Effector memory CD4-positive, alpha-beta T cell (primary cell): Measurements from ENCODE around the gene MAP3K4.

ENCODE experiments used
- DNase-seq, 3 donors: peaks; one replicate each; pipeline ENCODE4 v3.0.0-alpha.2; 2020
- H3K27ac ChIP-seq: 2 replicates; pipeline ENCODE4 v1.7.0; 2013; ENCODE audit warnings: mild to moderate bottlenecking, low read length, moderate library complexity; ENCODE audit not compliant: insufficient read depth, poor library complexity, severe bottlenecking
- H3K27me3 ChIP-seq: replicated peaks from 2 replicates; pipeline ENCODE4 v1.7.0; 2013; ENCODE audit warnings: mild to moderate bottlenecking, low read length; ENCODE audit not compliant: insufficient read depth, control insufficient read depth, poor library complexity, severe bottlenecking
- H3K36me3 ChIP-seq: 2 replicates; pipeline ENCODE4 v1.7.0; 2013; ENCODE audit warnings: mild to moderate bottlenecking, low read length, moderate library complexity; ENCODE audit not compliant: control insufficient read depth, insufficient read depth
- H3K4me1 ChIP-seq: 2 replicates; pipeline ENCODE4 v1.7.0; 2013; ENCODE audit warnings: low read length, mild to moderate bottlenecking; ENCODE audit not compliant: control insufficient read depth, insufficient read depth, poor library complexity, severe bottlenecking
- H3K4me3 ChIP-seq: 2 replicates; pipeline ENCODE4 v1.7.0; 2013; ENCODE audit warnings: low read length, low read depth, mild to moderate bottlenecking; ENCODE audit not compliant: insufficient read depth, poor library complexity, severe bottlenecking
- H3K9me3 ChIP-seq: 2 replicates; pipeline ENCODE4 v1.7.0; 2013; ENCODE audit warnings: mild to moderate bottlenecking, low read length, moderate library complexity; ENCODE audit not compliant: control insufficient read depth

MAP3K4 gene

DNA sequence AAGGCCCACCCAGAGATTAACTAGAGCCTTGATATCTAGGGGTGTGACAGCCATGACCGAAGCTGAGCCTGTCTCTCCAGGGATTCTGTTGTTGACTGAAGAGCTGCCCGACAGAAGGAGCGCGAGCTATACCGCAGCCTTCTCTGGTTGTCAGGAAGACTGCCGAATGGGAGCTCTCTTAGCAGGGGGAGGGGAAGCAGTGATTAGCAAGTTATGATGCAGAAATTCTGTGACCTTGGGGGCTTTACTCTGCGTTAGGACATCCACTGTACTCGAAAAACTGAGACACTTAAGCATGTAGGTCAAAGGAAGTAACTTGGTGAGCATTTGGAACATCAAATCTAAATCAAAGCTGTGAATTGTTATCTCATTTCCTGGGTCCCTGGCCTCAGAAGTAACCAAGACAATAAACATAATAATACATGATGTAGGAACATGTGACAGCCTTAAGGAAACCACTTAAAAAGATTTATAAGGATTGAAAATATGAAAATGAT is 84.7 kb downstream of the MAP3K4 start:
- Histone ChIP-seq H3K27ac (peak overlapping the region; percentile 91), H3K27me3 (no peaks in the 10 kb centered on the region), H3K9me3 (no peaks in the 10 kb centered on the region), H3K4me3 (no peak overlapping the region), H3K36me3 (peaks cover 8% of the 10 kb centered on the region), H3K4me1 (peaks cover 31% of the 10 kb centered on the region)
- DNase-seq = peak; percentile 50 to 60 (median 57)

GRCh38 chr6:161079566-161080262 is 88.1 kb downstream of the MAP3K4 start:
- Histone ChIP-seq H3K27ac (peak overlapping the region; percentile 82), H3K4me1 (peaks cover 31% of the 10 kb centered on the region), H3K27me3 (no peaks in the 10 kb centered on the region), H3K4me3 (no peak overlapping the region), H3K9me3 (no peaks in the 10 kb centered on the region), H3K36me3 (peaks cover 29% of the 10 kb centered on the region)
- peak; percentile 56 to 66 (median 64) for DNase-seq

- H3K27me3 ChIP-seq = no peaks in the 10 kb centered on the region
- DNase-seq = no peak
- H3K9me3 ChIP-seq = no peaks in the 10 kb centered on the region
- H3K36me3 ChIP-seq = peaks cover 29% of the 10 kb centered on the region
- no peak overlapping the region for H3K4me3 ChIP-seq
- peak overlapping the region; percentile 82 for H3K27ac ChIP-seq
- peaks cover 25% of the 10 kb centered on the region for H3K4me1 ChIP-seq
Observed at GRCh38 chr6:161080263-161080970, 88.8 kb downstream of the MAP3K4 start.

- H3K9me3 ChIP-seq = no peaks in the 10 kb centered on the region
- H3K4me3 ChIP-seq = no peak overlapping the region
- peaks cover 41% of the 10 kb centered on the region for H3K36me3 ChIP-seq
- peaks cover 17% of the 10 kb centered on the region for H3K4me1 ChIP-seq
- peak overlapping the region; percentile 82 for H3K27ac ChIP-seq
- no peaks in the 10 kb centered on the region for H3K27me3 ChIP-seq
- DNase-seq = no peak
Observed at GRCh38 chr6:161082215-161082614, 90.6 kb downstream of the MAP3K4 start.

GRCh38 chr6:161085246-161085645 is 93.7 kb downstream of the MAP3K4 start:
- peak overlapping the region; percentile 45 for H3K27ac ChIP-seq
- peaks cover 60% of the 10 kb centered on the region for H3K36me3 ChIP-seq

DNA sequence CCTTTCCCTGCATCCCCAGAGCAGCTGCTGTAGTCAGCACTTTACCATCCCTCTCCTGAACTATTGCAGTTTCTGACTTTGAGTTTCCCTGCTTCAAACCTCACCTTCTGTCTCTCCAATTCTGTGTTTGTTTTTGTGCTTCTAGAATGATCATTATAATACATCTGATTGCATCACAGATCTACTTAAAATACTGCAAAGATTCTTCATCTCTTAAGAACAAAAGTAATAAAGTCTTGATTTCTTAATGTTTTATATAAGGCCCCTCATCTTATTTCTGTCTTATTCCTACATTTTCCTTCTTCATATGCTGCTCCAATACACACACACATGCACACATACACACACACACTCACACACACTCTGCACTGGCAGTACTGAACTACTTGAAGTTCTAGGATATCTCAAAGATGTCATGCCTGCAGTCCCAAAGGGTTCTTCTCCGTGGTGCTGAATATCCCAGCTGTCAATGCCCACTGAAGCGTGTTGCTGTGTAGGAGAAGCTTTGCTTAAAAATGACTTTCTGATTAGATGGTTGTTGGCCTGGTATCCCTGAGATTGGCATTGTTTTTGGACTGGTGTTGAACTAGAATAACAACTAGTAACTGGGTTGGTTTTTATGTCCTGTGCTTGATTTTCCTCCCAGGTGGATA is 97.2 kb downstream of the MAP3K4 start:
- Histone ChIP-seq H3K27me3 (no peaks in the 10 kb centered on the region), H3K27ac (no peak overlapping the region), H3K9me3 (no peaks in the 10 kb centered on the region), H3K4me3 (no peak overlapping the region), H3K4me1 (no peaks in the 10 kb centered on the region), H3K36me3 (peaks cover 58% of the 10 kb centered on the region)
- no peak for DNase-seq

More at GRCh38 chr6:161085246-161085645, 93.7 kb downstream of the MAP3K4 start:
- Histone ChIP-seq H3K4me3 (no peak overlapping the region), H3K4me1 (peaks cover 9% of the 10 kb centered on the region), H3K9me3 (no peaks in the 10 kb centered on the region), H3K27me3 (no peaks in the 10 kb centered on the region)
- DNase-seq = no peak

DNA sequence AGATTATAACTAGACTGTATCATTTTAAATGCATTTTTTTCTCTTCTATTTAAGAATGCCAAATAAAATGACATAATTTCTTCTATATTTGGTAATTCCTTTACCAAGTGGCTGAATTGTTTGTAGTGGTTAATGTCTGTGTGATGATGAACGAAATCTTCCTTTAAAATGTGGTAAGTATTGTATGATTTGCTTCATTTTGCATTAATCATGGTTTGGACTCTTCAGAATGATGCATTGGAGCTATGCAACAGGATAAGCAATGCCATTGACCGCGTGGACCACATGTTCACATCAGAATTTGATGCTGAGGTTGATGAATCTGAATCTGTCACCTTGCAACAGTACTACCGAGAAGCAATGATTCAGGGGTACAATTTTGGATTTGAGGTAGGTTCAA is 99.6 kb downstream of the MAP3K4 start:
- peaks cover 63% of the 10 kb centered on the region for H3K36me3 ChIP-seq

DNA sequence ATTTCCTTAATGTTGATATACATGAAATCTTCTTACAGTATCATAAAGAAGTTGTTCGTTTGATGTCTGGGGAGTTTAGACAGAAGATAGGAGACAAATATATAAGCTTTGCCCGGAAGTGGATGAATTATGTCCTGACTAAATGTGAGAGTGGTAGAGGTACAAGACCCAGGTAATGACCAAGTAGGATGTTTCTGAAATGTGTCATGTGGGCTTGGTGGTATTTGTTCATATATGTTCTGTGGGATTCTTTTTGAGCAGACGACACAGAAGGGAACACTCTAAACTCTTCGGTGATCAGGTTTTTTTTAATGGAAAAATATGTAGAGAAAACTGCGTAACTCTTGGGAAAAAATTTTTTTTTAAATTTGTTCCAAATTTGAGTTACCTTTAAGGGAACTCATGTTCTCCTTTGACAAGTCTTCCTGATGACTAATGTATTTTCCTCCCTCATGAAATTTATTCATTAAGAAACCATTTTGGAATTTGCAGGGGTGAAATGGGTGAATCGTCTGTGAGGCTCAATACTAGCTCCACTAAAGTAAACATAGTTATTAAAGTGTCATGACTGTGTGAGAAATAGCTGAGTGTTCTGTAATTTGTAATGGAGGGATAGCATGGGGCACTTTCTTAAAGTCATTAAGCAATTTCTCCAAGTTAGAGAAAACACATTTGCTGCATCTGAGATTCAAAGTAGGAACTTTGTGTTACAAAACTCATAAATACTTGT is 100.6 kb downstream of the MAP3K4 start:
- peaks cover 53% of the 10 kb centered on the region for H3K36me3 ChIP-seq
- no peaks in the 10 kb centered on the region for H3K27me3 ChIP-seq
- H3K4me1 ChIP-seq = no peaks in the 10 kb centered on the region
- no peak overlapping the region for H3K4me3 ChIP-seq
- H3K27ac ChIP-seq = no peak overlapping the region
- DNase-seq = no peak
- H3K9me3 ChIP-seq = no peaks in the 10 kb centered on the region

More for the DNA sequence above, 99.6 kb downstream of the MAP3K4 start:
- Histone ChIP-seq H3K9me3 (no peaks in the 10 kb centered on the region), H3K27ac (no peak overlapping the region), H3K4me1 (no peaks in the 10 kb centered on the region), H3K27me3 (no peaks in the 10 kb centered on the region), H3K4me3 (no peak overlapping the region)
- no peak for DNase-seq

DNA sequence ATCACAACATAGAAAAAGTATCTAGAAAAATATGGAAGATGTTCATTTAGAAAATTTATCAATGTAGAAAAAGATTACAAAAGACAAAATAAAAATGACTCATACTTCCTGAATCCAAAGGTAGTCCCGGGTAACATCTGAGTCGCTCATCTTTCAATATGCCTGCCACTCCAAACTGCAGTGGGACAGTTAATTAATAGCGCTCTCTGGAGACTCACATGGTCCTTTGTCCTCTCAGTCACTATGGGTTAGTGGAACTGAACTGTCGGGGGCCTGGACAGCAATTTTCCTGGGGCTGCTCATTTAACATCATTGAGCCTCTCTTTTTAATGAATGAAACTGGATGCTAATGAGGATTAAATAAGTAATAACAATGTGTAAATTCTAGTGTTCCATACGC is 103.4 kb downstream of the MAP3K4 start:
- H3K36me3 ChIP-seq = peaks cover 55% of the 10 kb centered on the region
- H3K9me3 ChIP-seq = no peaks in the 10 kb centered on the region
- H3K27me3 ChIP-seq = no peaks in the 10 kb centered on the region
- H3K4me1 ChIP-seq = no peaks in the 10 kb centered on the region
- H3K4me3 ChIP-seq = no peak overlapping the region
- DNase-seq = no peak
- H3K27ac ChIP-seq = no peak overlapping the region
